NCI-H187 treated with DMSO at 0.1 percent for 48 hours (cell line): ENCODE results near the gene LINC00632.
"Not testable (repeated sequence)": the region's sequence is repeated elsewhere in the genome, so short reads cannot be mapped to it uniquely, and the experiment has no call there.

ENCODE experiments used
- DNase-seq: peaks from one replicate; lab custom pipeline; 2025; lab: John Stamatoyannopoulos, UW

The LINC00632 gene

DNA sequence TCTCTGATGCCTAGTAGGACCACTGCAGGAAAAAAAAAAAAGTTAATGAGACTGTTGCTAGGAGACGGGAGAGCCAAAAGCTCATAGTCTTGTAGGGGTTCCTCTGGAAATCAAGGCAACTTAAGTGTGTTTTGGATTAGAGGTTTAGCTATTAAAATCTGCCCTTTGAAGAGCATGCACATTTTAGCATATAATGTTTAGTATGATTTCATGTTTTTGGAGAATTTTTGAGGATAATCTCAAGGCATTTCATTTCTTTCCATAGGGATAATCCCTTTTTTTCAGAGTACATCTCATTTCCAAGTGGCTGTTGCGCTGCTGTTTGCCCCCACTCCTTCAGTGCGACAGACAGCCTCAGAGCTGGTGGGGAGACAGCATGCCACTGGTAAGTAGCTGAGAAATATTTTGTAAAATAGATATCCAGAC lies at the start of gene LINC00632:
TSS of gene LINC00632 (plus strand) at position 339 of the 426 bp plus-strand sequence.
- no peak for DNase-seq

DNA sequence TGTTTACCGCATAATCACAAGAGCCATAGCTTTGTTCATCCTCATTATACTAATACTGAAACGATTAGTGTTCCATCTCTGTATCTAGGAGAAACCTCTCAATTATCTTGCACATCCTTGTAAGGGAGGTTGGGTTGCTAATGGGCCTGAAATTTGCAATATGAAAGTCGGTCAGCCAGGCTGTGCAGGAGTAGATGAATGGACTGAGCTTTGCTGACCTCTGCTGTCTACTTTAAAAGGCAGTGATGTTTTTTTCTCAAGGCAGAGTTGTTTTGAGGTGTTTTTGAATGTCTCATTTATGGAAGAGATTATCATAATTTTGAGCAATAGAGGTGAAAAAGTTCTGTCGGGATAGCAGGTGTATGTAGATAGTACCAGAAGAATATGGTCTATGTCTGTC lies 47.9 kb upstream of the LINC00632 start:
- DNase-seq: no peak

DNA sequence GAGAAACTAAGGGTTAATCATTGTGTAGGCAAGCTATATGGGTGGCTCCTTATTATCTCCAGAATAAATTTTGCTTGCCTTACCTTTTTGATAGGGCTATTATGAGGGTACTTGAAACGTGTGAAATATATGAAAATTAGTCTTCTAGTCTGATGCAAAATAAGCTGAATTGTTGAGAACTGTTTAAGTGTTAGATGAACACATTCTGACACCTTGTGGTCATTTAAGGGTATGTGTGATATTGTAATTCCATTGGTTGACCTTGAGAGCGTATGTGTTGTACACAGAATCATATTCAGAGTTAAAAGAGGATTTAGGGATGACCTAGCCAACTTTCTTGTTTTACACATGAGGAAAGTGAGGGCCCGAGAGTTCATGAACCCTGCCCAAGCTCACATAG lies 44.6 kb upstream of the LINC00632 start:
- no peak for DNase-seq

DNA sequence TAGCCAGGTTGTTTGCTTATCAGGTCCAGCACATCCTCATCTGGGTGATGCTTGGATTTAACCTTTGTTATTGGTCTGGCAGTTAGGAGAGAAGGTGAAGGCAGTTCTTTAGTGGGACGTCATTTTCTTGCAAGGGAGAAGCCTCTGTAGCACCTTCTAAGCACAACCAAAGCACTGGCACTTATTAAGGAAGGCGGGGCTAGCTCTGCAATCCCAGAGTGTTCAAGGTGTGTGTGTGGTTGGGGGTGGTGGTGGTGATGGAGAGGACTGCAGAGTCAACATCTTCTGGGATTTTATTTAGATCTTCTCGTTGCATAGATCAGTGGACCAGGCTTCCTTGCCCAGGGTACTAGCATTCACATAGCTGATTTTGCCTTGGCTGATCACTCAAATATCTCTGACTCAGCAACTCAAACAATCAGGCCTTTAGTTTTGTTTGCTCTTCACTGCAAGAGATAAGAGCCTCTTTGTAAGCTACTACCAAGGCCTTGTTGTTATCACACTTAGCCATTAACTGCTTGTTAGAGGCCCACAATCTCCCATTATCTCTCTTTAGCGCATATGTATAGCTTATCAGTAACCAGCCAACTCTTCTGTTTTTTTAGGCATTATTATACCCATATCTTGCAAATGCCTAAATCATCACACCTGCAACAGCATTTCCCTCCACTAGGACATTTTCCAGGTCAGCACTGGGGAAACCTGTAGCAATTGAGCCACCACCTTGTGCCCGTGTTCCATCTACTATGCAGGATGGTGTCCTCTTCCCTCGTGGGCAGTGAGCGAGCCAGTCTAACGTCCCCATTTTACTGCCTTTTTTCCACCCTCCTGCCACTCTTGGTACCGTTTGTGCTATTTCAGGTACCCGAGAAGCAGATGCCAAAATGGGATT lies 36.5 kb upstream of the LINC00632 start:
- DNase-seq: no peak

DNA sequence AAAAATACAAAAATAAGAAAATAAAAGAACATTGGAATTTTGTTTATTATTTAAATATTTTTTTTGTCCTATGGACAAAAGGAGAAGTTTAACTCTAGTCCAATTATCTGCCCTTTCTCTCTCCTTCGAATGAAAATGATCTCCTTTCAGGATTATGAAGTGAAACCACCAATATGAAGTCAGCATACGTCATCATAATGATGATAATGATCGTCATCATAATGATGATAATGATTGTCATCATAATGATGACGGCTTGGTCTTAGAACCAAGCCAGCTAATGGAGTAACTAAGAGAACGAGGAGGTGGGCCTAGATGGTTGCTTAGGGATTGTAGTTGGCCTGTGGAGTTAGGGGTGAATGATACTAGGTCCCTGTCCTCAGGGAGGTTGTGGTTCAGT lies 21.9 kb upstream of the LINC00632 start:
- DNase-seq: no peak

- not testable (repeated sequence) for DNase-seq
Observed at GRCh38 chrX:140691596-140691995, 18.0 kb upstream of the LINC00632 start.

GRCh38 chrX:140697618-140698017 lies 11.9 kb upstream of the LINC00632 start:
- DNase-seq: no peak

DNA sequence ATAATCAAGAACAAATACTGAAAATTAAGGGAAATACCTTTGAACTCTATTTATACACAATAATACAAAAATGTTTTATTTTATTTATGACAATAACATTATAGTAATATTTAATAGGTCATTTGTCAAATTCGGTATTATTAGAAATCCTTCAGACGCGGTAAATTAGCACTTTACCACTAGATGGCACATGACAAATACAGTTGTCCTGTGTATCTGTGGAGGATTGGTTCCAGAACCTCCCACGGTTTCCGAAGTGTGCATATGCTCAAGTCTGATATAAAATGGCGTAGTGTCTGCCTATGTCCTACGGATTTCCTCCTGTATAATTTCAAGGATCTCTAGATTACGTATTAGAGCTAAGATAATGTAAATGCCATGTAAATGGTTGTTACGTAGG lies 8.1 kb upstream of the LINC00632 start:
- no peak for DNase-seq

- DNase-seq: no peak
Observed at GRCh38 chrX:140710710-140711109, 1.2 kb downstream of the LINC00632 start.

GRCh38 chrX:140711894-140712293 lies 2.3 kb downstream of the LINC00632 start:
- no peak for DNase-seq

DNA sequence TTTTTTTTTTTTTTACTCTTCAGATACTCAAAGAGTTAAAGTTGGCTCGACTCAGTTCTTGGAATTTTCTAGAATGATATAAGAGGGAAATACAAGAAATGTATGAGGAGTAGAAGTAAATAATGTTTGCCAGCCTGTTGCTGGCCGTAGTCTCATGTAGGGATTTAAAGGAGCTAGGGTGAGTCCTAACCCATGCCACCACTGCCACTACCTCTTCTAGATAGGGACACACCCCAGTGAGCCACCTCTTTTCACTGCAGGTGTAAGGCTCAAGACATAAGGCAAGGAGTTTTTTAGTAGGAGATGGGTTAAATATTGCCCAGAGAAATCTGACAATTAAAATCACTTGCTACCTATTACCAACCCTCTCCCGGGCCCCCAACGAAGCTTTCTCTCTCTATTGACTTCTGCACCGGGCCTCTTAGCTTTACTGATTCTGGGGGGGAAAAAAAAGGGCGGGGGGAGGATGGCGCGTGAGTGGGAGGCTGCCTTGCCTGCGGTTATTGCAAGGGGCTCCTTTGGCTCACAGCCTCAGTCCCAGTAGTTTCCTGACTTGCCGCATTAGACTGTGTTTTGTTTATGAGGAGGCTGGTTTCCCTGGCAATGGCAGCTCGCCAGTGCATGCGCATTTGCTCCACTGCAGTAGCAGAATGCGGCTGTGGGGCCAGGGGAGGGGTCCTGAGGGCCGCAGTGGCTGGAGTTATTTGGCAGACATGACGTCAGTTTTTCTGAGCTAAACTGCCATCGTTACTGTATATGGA lies 3.0 kb downstream of the LINC00632 start:
- DNase-seq: no peak

DNA sequence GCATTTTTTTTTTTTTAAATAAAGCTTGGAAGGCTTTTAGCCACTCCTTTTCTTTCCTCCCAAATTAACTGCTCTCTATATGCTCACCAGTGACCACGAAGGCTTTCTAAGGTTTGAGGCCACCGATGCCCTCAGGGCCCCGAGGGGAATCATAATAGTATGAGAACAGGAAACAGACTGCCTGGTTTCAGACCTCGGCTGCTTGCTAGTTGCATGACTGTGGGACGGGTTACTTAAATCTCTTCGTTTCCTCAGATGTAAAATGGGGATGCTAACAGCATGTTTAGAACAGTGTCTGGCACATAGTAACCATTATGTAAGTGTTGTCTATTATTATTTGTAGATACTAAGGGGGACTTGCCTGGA lies 3.6 kb downstream of the LINC00632 start:
- no peak for DNase-seq

DNA sequence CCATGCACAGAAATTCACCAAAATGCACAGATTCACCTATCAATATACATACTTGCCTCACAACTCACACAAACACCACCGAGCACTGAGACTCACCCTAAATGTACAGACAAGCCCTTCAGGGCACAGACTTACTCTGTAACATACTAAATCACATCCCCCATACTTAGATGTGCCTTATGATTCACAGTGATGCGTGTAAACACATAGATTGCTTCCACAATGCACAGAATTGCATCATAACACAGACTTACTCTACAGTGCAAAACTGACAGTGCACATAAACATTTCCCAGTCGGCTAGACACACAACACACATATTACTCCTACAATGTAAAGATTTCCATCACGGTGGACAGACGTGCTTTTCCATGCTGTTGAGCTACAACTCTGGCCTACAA lies 6.2 kb downstream of the LINC00632 start:
- DNase-seq: no peak

DNA sequence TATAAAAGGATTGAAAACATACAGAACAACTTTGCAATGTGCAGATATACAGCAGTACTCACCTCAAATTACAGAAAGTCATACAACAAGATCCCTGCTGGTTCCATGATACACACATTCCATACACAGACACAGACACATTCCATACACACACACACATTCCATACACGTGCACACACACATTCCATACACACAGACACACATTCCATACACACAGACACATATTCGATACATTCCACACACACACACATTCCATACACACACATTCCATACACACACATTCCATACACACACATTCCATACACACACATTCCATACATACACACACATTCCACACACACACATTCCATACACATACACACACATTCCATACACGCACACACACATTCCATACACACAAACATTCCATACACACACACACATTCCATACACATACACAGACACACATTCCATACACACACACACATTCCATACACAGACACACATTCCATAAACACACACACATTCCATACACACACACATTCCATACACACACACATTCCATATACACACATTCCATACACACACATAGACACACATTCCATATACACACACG lies 13.7 kb downstream of the LINC00632 start:
- no peak for DNase-seq

GRCh38 chrX:140724309-140724708 lies 14.8 kb downstream of the LINC00632 start:
- DNase-seq: no peak

GRCh38 chrX:140724736-140725135 lies 15.2 kb downstream of the LINC00632 start:
- no peak for DNase-seq

GRCh38 chrX:140725500-140725899 lies 15.9 kb downstream of the LINC00632 start:
- DNase-seq: no peak

- no peak for DNase-seq
Observed at GRCh38 chrX:140733766-140734342, 24.3 kb downstream of the LINC00632 start.

DNA sequence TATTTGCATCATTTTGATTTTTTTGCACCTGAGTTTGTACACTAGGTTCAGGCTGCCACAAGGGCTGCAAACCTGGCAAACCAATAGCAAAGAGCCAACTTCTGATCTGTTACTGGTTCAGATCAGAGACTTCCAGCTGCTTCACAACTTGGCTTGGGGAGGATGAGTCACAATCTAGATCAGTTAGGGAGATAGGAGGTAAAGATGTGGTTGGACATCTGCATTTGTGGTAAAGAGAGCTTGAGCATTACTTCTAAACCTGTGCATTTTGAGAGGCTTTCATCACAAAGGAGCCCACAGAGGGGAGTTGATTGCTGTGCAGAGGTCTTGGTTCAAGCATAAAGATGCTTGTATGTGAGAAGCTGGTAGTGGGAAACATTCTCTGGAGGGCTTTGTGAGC lies 34.5 kb downstream of the LINC00632 start:
- no peak for DNase-seq

DNA sequence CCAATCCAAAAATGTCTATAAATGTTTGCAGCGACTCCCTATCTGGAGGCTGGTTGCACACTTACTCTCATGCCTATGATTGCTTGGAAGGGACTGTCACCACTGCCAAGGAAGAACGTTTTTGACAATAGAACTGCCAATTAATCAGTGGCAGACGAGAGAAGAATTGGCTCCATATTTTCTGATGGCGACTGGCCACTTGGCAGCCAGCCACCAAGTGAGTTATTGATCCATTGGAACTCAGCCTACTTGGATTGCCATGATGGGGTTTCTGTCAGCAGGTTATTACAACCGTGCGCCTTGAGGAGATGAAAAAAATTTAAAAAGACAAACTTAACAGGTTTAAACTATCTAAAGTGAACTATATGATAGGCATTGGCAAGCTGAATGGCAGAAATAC lies 47.4 kb downstream of the LINC00632 start:
- DNase-seq: no peak

- DNase-seq: no peak
Observed at GRCh38 chrX:140762061-140762460, 52.5 kb downstream of the LINC00632 start.

GRCh38 chrX:140764401-140764919 lies 54.9 kb downstream of the LINC00632 start:
- DNase-seq: no peak
